Lower leg skin (tissue), 3 donors: Measurements from ENCODE around the gene SYNRG.

Source experiments
- POLR2A ChIP-seq, 2 donors: fragments of 450-650 bp; IDR thresholded peaks; one replicate each; pipeline ENCODE4 v1.6.1; 2016 to 2017; ENCODE audit warnings: antibody characterized with exemption in 2 of 2, mild to moderate bottlenecking in 1 of 2, moderate library complexity in 1 of 2
- TF ChIP-seq, protein P1 (sequence below), 3 donors: fragments of 450-650 bp; IDR thresholded peaks; one replicate each; pipeline ENCODE4 v1.5.1; 2016; ENCODE audit warnings: antibody characterized with exemption in 3 of 3, mild to moderate bottlenecking in 3 of 3, moderate library complexity in 2 of 3

DNA sequence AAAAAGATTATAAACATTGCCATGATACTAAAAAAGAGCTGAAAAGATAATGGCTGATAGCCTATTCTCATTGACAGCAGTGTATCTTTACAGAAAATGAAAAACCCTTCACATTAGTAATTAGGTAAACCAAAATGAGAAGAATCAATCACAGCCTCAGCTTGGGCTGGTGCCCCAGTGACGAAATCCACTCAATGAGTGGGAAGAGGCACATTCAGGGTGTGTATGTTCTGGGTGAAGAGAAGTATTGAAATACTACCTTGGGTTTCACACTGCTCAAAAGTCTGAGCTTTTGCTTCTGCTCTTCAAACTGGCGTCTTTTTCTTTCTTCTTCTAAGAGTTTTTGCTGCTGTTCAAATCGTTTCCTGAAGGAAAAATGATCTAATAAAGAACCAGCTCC lies 24.2 kb downstream of the SYNRG start:
- TF ChIP-seq, protein P1, sequence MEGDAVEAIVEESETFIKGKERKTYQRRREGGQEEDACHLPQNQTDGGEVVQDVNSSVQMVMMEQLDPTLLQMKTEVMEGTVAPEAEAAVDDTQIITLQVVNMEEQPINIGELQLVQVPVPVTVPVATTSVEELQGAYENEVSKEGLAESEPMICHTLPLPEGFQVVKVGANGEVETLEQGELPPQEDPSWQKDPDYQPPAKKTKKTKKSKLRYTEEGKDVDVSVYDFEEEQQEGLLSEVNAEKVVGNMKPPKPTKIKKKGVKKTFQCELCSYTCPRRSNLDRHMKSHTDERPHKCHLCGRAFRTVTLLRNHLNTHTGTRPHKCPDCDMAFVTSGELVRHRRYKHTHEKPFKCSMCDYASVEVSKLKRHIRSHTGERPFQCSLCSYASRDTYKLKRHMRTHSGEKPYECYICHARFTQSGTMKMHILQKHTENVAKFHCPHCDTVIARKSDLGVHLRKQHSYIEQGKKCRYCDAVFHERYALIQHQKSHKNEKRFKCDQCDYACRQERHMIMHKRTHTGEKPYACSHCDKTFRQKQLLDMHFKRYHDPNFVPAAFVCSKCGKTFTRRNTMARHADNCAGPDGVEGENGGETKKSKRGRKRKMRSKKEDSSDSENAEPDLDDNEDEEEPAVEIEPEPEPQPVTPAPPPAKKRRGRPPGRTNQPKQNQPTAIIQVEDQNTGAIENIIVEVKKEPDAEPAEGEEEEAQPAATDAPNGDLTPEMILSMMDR (IDR thresholded peaks at IDR 0.05) = no peak
- no peak for TF ChIP-seq POLR2A (IDR thresholded peaks at IDR 0.05)
